ENCODE results near the gene ZNF653. TPM values are rescaled to one million over a fixed set of nuclear protein-coding genes. Genes with fewer than 3 reads are reported as not detected.

Gene ZNF653
- total and polyA plus RNA-seq, 4 donors: 5.8 to 21.4 (median 16.0) TPM

GRCh38 chr19:11541238-11541637 is 35.6 kb upstream of the ZNF653 start:
- Histone ChIP-seq H3K36me3 (ENCODE audit: control insufficient read depth, insufficient read depth, low read length) (no peaks in the 10 kb centered on the region), H3K27ac (ENCODE audit: low read depth, low read length) (no peak overlapping the region), H3K4me1 (ENCODE audit: control insufficient read depth, insufficient read depth, low read length) (peaks cover 16% of the 10 kb centered on the region), H3K4me3 (ENCODE audit: low read depth, low read length) (no peak overlapping the region), H3K9me3 (ENCODE audit: control insufficient read depth, insufficient read depth, low read length) (no peaks in the 10 kb centered on the region), H3K27me3 (ENCODE audit: control insufficient read depth, insufficient read depth, low read length) (peaks cover 23% of the 10 kb centered on the region)
- 74% methylated on average over 3 of the region's 3 CpGs for WGBS (ENCODE audit: insufficient coverage)
- no peak for DNase-seq (ENCODE audit: low read depth in 4 of 6, low spot score in 6 of 6)

- Histone ChIP-seq H3K4me3 (ENCODE audit: low read depth, low read length) (no peak overlapping the region), H3K27ac (ENCODE audit: low read depth, low read length) (no peak overlapping the region), H3K27me3 (ENCODE audit: control insufficient read depth, insufficient read depth, low read length) (peaks cover 23% of the 10 kb centered on the region), H3K36me3 (ENCODE audit: control insufficient read depth, insufficient read depth, low read length) (no peaks in the 10 kb centered on the region), H3K9me3 (ENCODE audit: control insufficient read depth, insufficient read depth, low read length) (no peaks in the 10 kb centered on the region), H3K4me1 (ENCODE audit: control insufficient read depth, insufficient read depth, low read length) (peaks cover 19% of the 10 kb centered on the region)
- WGBS (ENCODE audit: insufficient coverage): no CpG with 5 or more reads among the region's 5 CpGs
- no peak for DNase-seq (ENCODE audit: low read depth in 4 of 6, low spot score in 6 of 6)
Measured at GRCh38 chr19:11540645-11541044, 35.0 kb upstream of the ZNF653 start.

- Histone ChIP-seq H3K27me3 (ENCODE audit: control insufficient read depth, insufficient read depth, low read length) (peaks cover 23% of the 10 kb centered on the region), H3K27ac (ENCODE audit: low read depth, low read length) (no peak overlapping the region), H3K4me1 (ENCODE audit: control insufficient read depth, insufficient read depth, low read length) (peaks cover 22% of the 10 kb centered on the region), H3K36me3 (ENCODE audit: control insufficient read depth, insufficient read depth, low read length) (no peaks in the 10 kb centered on the region), H3K9me3 (ENCODE audit: control insufficient read depth, insufficient read depth, low read length) (no peaks in the 10 kb centered on the region), H3K4me3 (ENCODE audit: low read depth, low read length) (peak overlapping the region; percentile 29)
- no peak for DNase-seq (ENCODE audit: low read depth in 4 of 6, low spot score in 6 of 6)
- WGBS (ENCODE audit: insufficient coverage): 81% methylated on average over 4 of the region's 36 CpGs
Measured at GRCh38 chr19:11539495-11540365, 34.1 kb upstream of the ZNF653 start.

GRCh38 chr19:11538232-11539036 is 32.8 kb upstream of the ZNF653 start, which contains the start of gene CNN1:
CNN1 (plus strand) TSS chr19:11538851; CDS start chr19:11538928, 77 bp downstream.
- Histone ChIP-seq H3K9me3 (ENCODE audit: control insufficient read depth, insufficient read depth, low read length) (no peaks in the 10 kb centered on the region), H3K27me3 (ENCODE audit: control insufficient read depth, insufficient read depth, low read length) (peaks cover 23% of the 10 kb centered on the region), H3K4me1 (ENCODE audit: control insufficient read depth, insufficient read depth, low read length) (peaks cover 22% of the 10 kb centered on the region), H3K4me3 (ENCODE audit: low read depth, low read length) (no peak within 1 kb of the TSS), H3K27ac (ENCODE audit: low read depth, low read length) (no peak within 1 kb of the TSS), H3K36me3 (ENCODE audit: control insufficient read depth, insufficient read depth, low read length) (no peaks in the 10 kb centered on the region)
- WGBS (ENCODE audit: insufficient coverage): 24% methylated on average over 19 of the region's 21 CpGs
- DNase-seq (ENCODE audit: low read depth in 4 of 6, low spot score in 6 of 6): peak in 1 of 6 donors; percentile 56

GRCh38 chr19:11535792-11536595 is 30.4 kb upstream of the ZNF653 start:
- peaks cover 22% of the 10 kb centered on the region for H3K4me1 ChIP-seq (ENCODE audit: control insufficient read depth, insufficient read depth, low read length)
- peaks cover 23% of the 10 kb centered on the region for H3K27me3 ChIP-seq (ENCODE audit: control insufficient read depth, insufficient read depth, low read length)
- peak overlapping the region; percentile 73 for H3K27ac ChIP-seq (ENCODE audit: low read depth, low read length)
- 6% methylated on average over 44 of the region's 54 CpGs for WGBS (ENCODE audit: insufficient coverage)
- H3K9me3 ChIP-seq (ENCODE audit: control insufficient read depth, insufficient read depth, low read length): no peaks in the 10 kb centered on the region
- no peaks in the 10 kb centered on the region for H3K36me3 ChIP-seq (ENCODE audit: control insufficient read depth, insufficient read depth, low read length)
- peak; percentile 26 to 92 (median 70) for DNase-seq (ENCODE audit: low read depth in 4 of 6, low spot score in 6 of 6)
- H3K4me3 ChIP-seq (ENCODE audit: low read depth, low read length): peak overlapping the region; percentile 50

GRCh38 chr19:11534948-11535347 is 29.3 kb upstream of the ZNF653 start:
- H3K27ac ChIP-seq (ENCODE audit: low read depth, low read length): no peak overlapping the region
- H3K4me1 ChIP-seq (ENCODE audit: control insufficient read depth, insufficient read depth, low read length): peaks cover 25% of the 10 kb centered on the region
- H3K9me3 ChIP-seq (ENCODE audit: control insufficient read depth, insufficient read depth, low read length): no peaks in the 10 kb centered on the region
- 100% methylated on average over 1 of the region's 5 CpGs for WGBS (ENCODE audit: insufficient coverage)
- peaks cover 18% of the 10 kb centered on the region for H3K27me3 ChIP-seq (ENCODE audit: control insufficient read depth, insufficient read depth, low read length)
- no peak overlapping the region for H3K4me3 ChIP-seq (ENCODE audit: low read depth, low read length)
- H3K36me3 ChIP-seq (ENCODE audit: control insufficient read depth, insufficient read depth, low read length): no peaks in the 10 kb centered on the region
- DNase-seq (ENCODE audit: low read depth in 4 of 6, low spot score in 6 of 6): no peak

GRCh38 chr19:11534538-11534937 is 28.9 kb upstream of the ZNF653 start:
- Histone ChIP-seq H3K4me1 (ENCODE audit: control insufficient read depth, insufficient read depth, low read length) (peaks cover 24% of the 10 kb centered on the region), H3K36me3 (ENCODE audit: control insufficient read depth, insufficient read depth, low read length) (no peaks in the 10 kb centered on the region), H3K4me3 (ENCODE audit: low read depth, low read length) (no peak overlapping the region), H3K27ac (ENCODE audit: low read depth, low read length) (no peak overlapping the region), H3K27me3 (ENCODE audit: control insufficient read depth, insufficient read depth, low read length) (peaks cover 14% of the 10 kb centered on the region), H3K9me3 (ENCODE audit: control insufficient read depth, insufficient read depth, low read length) (no peaks in the 10 kb centered on the region)
- WGBS (ENCODE audit: insufficient coverage): 100% methylated on average over 1 of the region's 1 CpG
- DNase-seq (ENCODE audit: low read depth in 4 of 6, low spot score in 6 of 6): no peak

- Histone ChIP-seq H3K9me3 (ENCODE audit: control insufficient read depth, insufficient read depth, low read length) (no peaks in the 10 kb centered on the region), H3K36me3 (ENCODE audit: control insufficient read depth, insufficient read depth, low read length) (peaks cover 8% of the 10 kb centered on the region), H3K4me3 (ENCODE audit: low read depth, low read length) (no peak overlapping the region), H3K27me3 (ENCODE audit: control insufficient read depth, insufficient read depth, low read length) (no peaks in the 10 kb centered on the region), H3K27ac (ENCODE audit: low read depth, low read length) (no peak overlapping the region), H3K4me1 (ENCODE audit: control insufficient read depth, insufficient read depth, low read length) (peaks cover 23% of the 10 kb centered on the region)
- WGBS (ENCODE audit: insufficient coverage): 16% methylated on average over 8 of the region's 9 CpGs
- peak; percentile 56 to 97 (median 80) for DNase-seq (ENCODE audit: low read depth in 4 of 6, low spot score in 6 of 6)
Measured at GRCh38 chr19:11530432-11530831, 24.8 kb upstream of the ZNF653 start.

Measured in spinal cord (tissue), 10 donors.